Tibial nerve (tissue), 3 donors: ENCODE measurements around the gene FOXQ1.

Experiments used
- POLR2A ChIP-seq, 2 donors: fragments of 450-650 bp; IDR thresholded peaks; one replicate each; pipeline ENCODE4 v1.6.1; 2017; ENCODE audit warnings: antibody characterized with exemption in 2 of 2, mild to moderate bottlenecking in 2 of 2, moderate library complexity in 2 of 2
- TF ChIP-seq, protein P1 (sequence below), 5 experiments: fragments of 200-600 bp in 3 of 5; fragments of 450-650 bp in 2 of 5; sonication (generic) in 3 of 5; IDR thresholded peaks; one replicate each; pipeline ENCODE4 v1.5.1; 2016 to 2019; ENCODE audit warnings: antibody characterized with exemption in 5 of 5, mild to moderate bottlenecking in 3 of 5, moderate library complexity in 2 of 5

DNA sequence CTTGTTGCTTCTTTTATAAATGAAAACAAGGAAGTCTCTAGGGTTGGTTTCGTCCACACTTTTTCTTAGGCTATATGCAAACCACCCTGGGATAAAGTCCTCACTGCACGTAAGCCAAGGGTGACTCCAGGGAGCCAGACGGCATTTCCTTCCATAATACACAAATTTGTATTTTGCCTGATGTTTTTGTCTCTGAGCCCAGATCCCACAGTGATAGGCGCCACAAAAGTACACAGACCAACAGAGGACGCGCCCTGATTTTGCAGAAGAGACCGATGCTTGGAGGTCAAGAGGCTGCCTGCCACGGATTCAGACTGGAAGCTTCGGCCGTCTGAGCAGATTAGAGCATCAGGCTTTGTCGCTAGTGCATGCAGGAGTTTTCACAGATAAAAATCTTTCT lies 22.8 kb downstream of the FOXQ1 start:
- TF ChIP-seq, protein P1, sequence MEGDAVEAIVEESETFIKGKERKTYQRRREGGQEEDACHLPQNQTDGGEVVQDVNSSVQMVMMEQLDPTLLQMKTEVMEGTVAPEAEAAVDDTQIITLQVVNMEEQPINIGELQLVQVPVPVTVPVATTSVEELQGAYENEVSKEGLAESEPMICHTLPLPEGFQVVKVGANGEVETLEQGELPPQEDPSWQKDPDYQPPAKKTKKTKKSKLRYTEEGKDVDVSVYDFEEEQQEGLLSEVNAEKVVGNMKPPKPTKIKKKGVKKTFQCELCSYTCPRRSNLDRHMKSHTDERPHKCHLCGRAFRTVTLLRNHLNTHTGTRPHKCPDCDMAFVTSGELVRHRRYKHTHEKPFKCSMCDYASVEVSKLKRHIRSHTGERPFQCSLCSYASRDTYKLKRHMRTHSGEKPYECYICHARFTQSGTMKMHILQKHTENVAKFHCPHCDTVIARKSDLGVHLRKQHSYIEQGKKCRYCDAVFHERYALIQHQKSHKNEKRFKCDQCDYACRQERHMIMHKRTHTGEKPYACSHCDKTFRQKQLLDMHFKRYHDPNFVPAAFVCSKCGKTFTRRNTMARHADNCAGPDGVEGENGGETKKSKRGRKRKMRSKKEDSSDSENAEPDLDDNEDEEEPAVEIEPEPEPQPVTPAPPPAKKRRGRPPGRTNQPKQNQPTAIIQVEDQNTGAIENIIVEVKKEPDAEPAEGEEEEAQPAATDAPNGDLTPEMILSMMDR (IDR thresholded peaks at IDR 0.05), result no peak
- no peak for TF ChIP-seq POLR2A (IDR thresholded peaks at IDR 0.05)
